IMR-90 (cell line): Measurements from ENCODE around the gene PTCHD4. TPM values are rescaled to one million over a fixed set of nuclear protein-coding genes. Genes with fewer than 3 reads are reported as not detected.

Source experiments
- ATAC-seq: fragments of 200-7000 bp; cut with Tn5 transposase; 2 replicates; pipeline ENCODE4 v1.9.1; 2020; ENCODE audit warnings: low read depth, mild to moderate bottlenecking, moderate library complexity
- BruUV-seq: library from RNA; stranded (reverse); fragments of 400-500 nt; replicated peaks from 2 replicates; lab custom pipeline; 2021; lab: Mats Ljungman, UMichigan
- CTCF ChIA-PET: fragments of 300-600 bp; formaldehyde crosslinking; extraction: SDS; loops from one replicate; lab custom pipeline; 2021; ENCODE audit warnings: antibody characterized with exemption; lab: Yijun Ruan, JAX
- POLR2A ChIA-PET: fragments of 300-600 bp; sonication (Branson Sonifier 250); formaldehyde crosslinking; loops from one replicate; lab custom pipeline; 2022; ENCODE audit warnings: antibody characterized with exemption; ENCODE audit not compliant: unreplicated experiment; lab: Charles Lee
- DNase-seq: peaks from one replicate; pipeline ENCODE4 v3.0.0; 2013
- H2AFZ ChIP-seq: replicated peaks from 2 replicates; pipeline ENCODE3; 2013; ENCODE audit warnings: low read length, mild to moderate bottlenecking; ENCODE audit not compliant: poor library complexity
- H2AK5ac ChIP-seq: 2 replicates; pipeline ENCODE4 v1.6.1; 2013; ENCODE audit warnings: low read depth, low read length, inconsistent platforms
- H2AK9ac ChIP-seq: replicated peaks from 2 replicates; pipeline ENCODE3; 2013; ENCODE audit warnings: mild to moderate bottlenecking, low read depth, low read length, moderate library complexity; ENCODE audit not compliant: poor library complexity
- H2BK120ac ChIP-seq: 2 replicates; pipeline ENCODE4 v1.6.1; 2013; ENCODE audit warnings: low read depth, low read length, inconsistent platforms
- H2BK15ac ChIP-seq: 3 replicates; pipeline ENCODE4 v1.6.1; 2013; ENCODE audit warnings: low read depth, low read length, inconsistent platforms
- H2BK20ac ChIP-seq: 2 replicates; pipeline ENCODE4 v1.6.1; 2013; ENCODE audit warnings: low read depth, mild to moderate bottlenecking, inconsistent platforms, low read length, moderate library complexity
- H2BK5ac ChIP-seq: 2 replicates; pipeline ENCODE4 v1.6.1; 2013; ENCODE audit warnings: mild to moderate bottlenecking, low read depth, low read length, inconsistent platforms; ENCODE audit not compliant: poor library complexity, severe bottlenecking
- H3K14ac ChIP-seq: replicated peaks from 2 replicates; pipeline ENCODE4 v1.6.1; 2013; ENCODE audit warnings: low read depth, low read length, inconsistent platforms
- H3K18ac ChIP-seq: 2 replicates; pipeline ENCODE4 v1.6.1; 2013; ENCODE audit warnings: low read depth, low read length, control low read depth
- H3K23ac ChIP-seq: 2 replicates; pipeline ENCODE4 v1.6.1; 2013; ENCODE audit warnings: low read depth, low read length, inconsistent platforms
- H3K27ac ChIP-seq: 2 replicates; pipeline ENCODE4 v1.5.1; 2013; ENCODE audit warnings: mild to moderate bottlenecking, control low read depth, low read length; ENCODE audit not compliant: insufficient read depth
- H3K27me3 ChIP-seq: 2 replicates; pipeline ENCODE4 v1.6.1; 2013; ENCODE audit warnings: low read length; ENCODE audit not compliant: control insufficient read depth, insufficient read depth
- H3K36me3 ChIP-seq: 2 replicates; pipeline ENCODE4 v1.6.1; 2013; ENCODE audit warnings: low read length, mixed read lengths; ENCODE audit not compliant: control insufficient read depth, insufficient read depth
- H3K4ac ChIP-seq: 2 replicates; pipeline ENCODE4 v1.6.1; 2013; ENCODE audit warnings: low read depth, low read length, inconsistent platforms
- H3K4me1 ChIP-seq: 2 replicates; pipeline ENCODE4 v1.6.1; 2013; ENCODE audit warnings: low read length, mixed read lengths; ENCODE audit not compliant: control insufficient read depth, insufficient read depth
- H3K4me2 ChIP-seq: 2 replicates; pipeline ENCODE4 v1.6.1; 2013; ENCODE audit warnings: low read depth, mild to moderate bottlenecking, control low read depth, low read length, moderate library complexity
- H3K4me3 ChIP-seq: 2 replicates; pipeline ENCODE4 v1.5.1; 2013; ENCODE audit warnings: low read depth, mild to moderate bottlenecking, control low read depth, low read length, moderate library complexity; ENCODE audit not compliant: insufficient read depth
- H3K56ac ChIP-seq: 2 replicates; pipeline ENCODE4 v1.6.1; 2013; ENCODE audit warnings: low read length, inconsistent platforms; ENCODE audit not compliant: insufficient read depth; ENCODE audit errors: extremely low read depth
- H3K79me1 ChIP-seq, 2 experiments: 2 replicates each; pipeline ENCODE4 v1.6.1; 2013; ENCODE audit warnings: low read length in 2 of 2, inconsistent platforms in 1 of 2, low read depth in 1 of 2
- H3K9ac ChIP-seq: 2 replicates; pipeline ENCODE4 v1.6.1; 2013; ENCODE audit warnings: low read depth, low read length, control low read depth
- H3K9me1 ChIP-seq: 2 replicates; pipeline ENCODE4 v1.6.1; 2013; ENCODE audit warnings: low read length, inconsistent platforms; ENCODE audit not compliant: insufficient read depth
- H3K9me3 ChIP-seq: 2 replicates; pipeline ENCODE4 v1.6.1; 2013; ENCODE audit warnings: low read length; ENCODE audit not compliant: control insufficient read depth, insufficient read depth
- H4K20me1 ChIP-seq: 2 replicates; pipeline ENCODE4 v1.6.1; 2013; ENCODE audit warnings: low read length, inconsistent platforms; ENCODE audit not compliant: insufficient read depth
- H4K5ac ChIP-seq: 2 replicates; pipeline ENCODE4 v1.6.1; 2013; ENCODE audit warnings: mild to moderate bottlenecking, low read depth, low read length, control low read depth
- H4K8ac ChIP-seq, 2 experiments: 2 replicates each; pipeline ENCODE4 v1.6.1; 2013; ENCODE audit warnings: low read depth in 2 of 2, low read length in 2 of 2, control low read depth in 1 of 2, inconsistent platforms in 1 of 2
- H4K91ac ChIP-seq: 2 replicates; pipeline ENCODE4 v1.6.1; 2013; ENCODE audit warnings: low read depth, low read length, inconsistent platforms; ENCODE audit not compliant: insufficient read depth
- BHLHE40 ChIP-seq: fragments of 150-350 bp; IDR thresholded peaks from 2 replicates; pipeline ENCODE4 v1.6.1; 2016; ENCODE audit warnings: mild to moderate bottlenecking, low read depth, low read length
- CHD1 ChIP-seq: IDR thresholded peaks from 2 replicates; pipeline ENCODE4 v1.6.1; 2012; ENCODE audit warnings: low read depth, low read length, improper control_type of control experiment
- FOS ChIP-seq: fragments of 150-350 bp; IDR thresholded peaks from 2 replicates; pipeline ENCODE4 v1.6.1; 2016; ENCODE audit warnings: low read depth, low read length
- MAFK ChIP-seq: IDR thresholded peaks from 2 replicates; pipeline ENCODE4 v1.6.1; 2012; ENCODE audit warnings: low read depth, low read length, improper control_type of control experiment
- MAZ ChIP-seq: IDR thresholded peaks from 2 replicates; pipeline ENCODE4 v1.6.1; 2012; ENCODE audit warnings: low read depth, mild to moderate bottlenecking, low read length, improper control_type of control experiment, moderate library complexity, borderline replicate concordance
- NFE2L2 ChIP-seq: fragments of 150-350 bp; IDR thresholded peaks from 2 replicates; pipeline ENCODE4 v1.6.1; 2016; ENCODE audit warnings: low read depth, mild to moderate bottlenecking, low read length
- SMC3 ChIP-seq: fragments of 150-350 bp; IDR thresholded peaks from 2 replicates; pipeline ENCODE4 v1.6.1; 2016; ENCODE audit warnings: low read depth, mild to moderate bottlenecking, antibody characterized with exemption, low read length, moderate library complexity
- WGBS, 2 experiments: methylation state at CpG; one replicate each; pipeline versions ENCODE4 v1.1.5 to v1.1.7; 2013; ENCODE audit warnings: missing lambda C conversion rate in 2 of 2; ENCODE audit not compliant: insufficient read length in 1 of 2; ENCODE audit errors: extremely low coverage in 2 of 2; 5-methylcytosine and 5-hydroxymethylcytosine counted together
- dilution Hi-C: fragments of 300-500 bp; cut with HindIII; formaldehyde crosslinking; loops from one replicate; pipeline ENCODE4 v1.14.3; 2018; ENCODE audit warnings: low sequenced_read_pairs; ENCODE audit not compliant: unreplicated experiment
- in situ Hi-C: fragments of 300-500 bp; cut with MboI; formaldehyde crosslinking; loops from 3 replicates; pipeline ENCODE4 v1.14.3; 2019; ENCODE audit warnings: low sequenced_read_pairs, inconsistent platforms, mixed read lengths
- intact Hi-C: fragments of 100-400 bp; cut with micrococcal nuclease; formaldehyde crosslinking; loops from 2 replicates; pipeline ENCODE4 v1.10.0; 2022
- polyA plus RNA-seq, 3 experiments: library from polyadenylated mRNA; depleted of rRNA; stranded (reverse); fragments of >200 nt; gene quantifications; 2 replicates each; pipeline ENCODE4 v1.2.3, GENCODE V29; 2012; ENCODE audit warnings: low replicate concordance in 1 of 3
- total RNA-seq: library from RNA; depleted of rRNA; stranded (reverse); fragments of >200 nt; gene quantifications from 2 replicates; pipeline ENCODE4 v1.2.3, GENCODE V29; 2012
- TF ChIP-seq, protein P1 (sequence below): fragments of 150-350 bp; IDR thresholded peaks from 2 replicates; pipeline ENCODE4 v1.6.1; 2016; ENCODE audit warnings: low read depth, mild to moderate bottlenecking, low read length, moderate library complexity, borderline replicate concordance

PTCHD4 gene
- total and polyA plus RNA-seq, 2 of the 4 experiments (the other 2 are of a cell fraction) = 0.53 to 0.72 TPM

DNA sequence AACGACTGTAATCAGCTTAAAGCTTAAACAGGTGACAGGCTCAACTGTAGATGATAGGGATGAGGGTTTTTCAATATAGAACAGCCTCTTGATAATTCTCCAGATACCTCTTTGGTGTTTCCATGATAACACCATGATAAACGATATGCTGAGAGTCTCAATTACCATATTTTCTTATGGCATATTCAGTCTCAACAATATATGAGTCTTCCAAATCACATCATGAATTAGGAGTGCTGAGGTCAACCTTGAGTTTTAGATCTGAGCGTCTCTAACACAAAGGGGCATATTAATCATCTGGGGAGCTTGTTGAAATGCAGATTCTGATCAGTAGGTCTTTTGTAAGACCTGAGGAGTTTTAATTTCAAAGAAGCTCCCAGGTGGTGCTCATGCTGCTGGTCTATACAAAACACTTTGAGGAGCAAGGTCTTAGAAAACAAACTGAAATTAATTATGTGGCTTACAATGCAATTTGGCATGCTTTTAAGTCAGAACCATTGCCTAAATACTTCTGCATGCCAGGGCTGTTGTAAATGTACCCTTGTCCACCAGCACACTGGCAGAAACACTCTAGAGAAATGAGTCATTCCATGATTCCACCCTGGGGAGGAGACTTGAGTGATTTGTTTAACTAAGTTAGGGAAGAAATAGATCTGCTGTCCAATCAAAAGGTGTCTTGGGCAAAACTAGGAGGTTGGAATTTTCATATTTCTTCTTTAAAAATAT, 49.6 kb downstream of the PTCHD4 start:
- no peak overlapping the region for H3K27ac ChIP-seq
- intact Hi-C loops = no loop called here
- H2BK20ac ChIP-seq = no peak overlapping the region
- dilution Hi-C loops = no loop called here
- no peak overlapping the region for H3K4ac ChIP-seq
- no peak overlapping the region for H2AK5ac ChIP-seq
- H4K91ac ChIP-seq = no peak overlapping the region
- H4K8ac ChIP-seq = no peak overlapping the region
- no peak for TF ChIP-seq SMC3
- no peak for TF ChIP-seq MAZ
- TF ChIP-seq, protein P1, sequence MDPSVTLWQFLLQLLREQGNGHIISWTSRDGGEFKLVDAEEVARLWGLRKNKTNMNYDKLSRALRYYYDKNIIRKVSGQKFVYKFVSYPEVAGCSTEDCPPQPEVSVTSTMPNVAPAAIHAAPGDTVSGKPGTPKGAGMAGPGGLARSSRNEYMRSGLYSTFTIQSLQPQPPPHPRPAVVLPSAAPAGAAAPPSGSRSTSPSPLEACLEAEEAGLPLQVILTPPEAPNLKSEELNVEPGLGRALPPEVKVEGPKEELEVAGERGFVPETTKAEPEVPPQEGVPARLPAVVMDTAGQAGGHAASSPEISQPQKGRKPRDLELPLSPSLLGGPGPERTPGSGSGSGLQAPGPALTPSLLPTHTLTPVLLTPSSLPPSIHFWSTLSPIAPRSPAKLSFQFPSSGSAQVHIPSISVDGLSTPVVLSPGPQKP = no peak
- TF ChIP-seq FOS = no peak
- TF ChIP-seq MAFK = no peak
- no peak for TF ChIP-seq BHLHE40
- TF ChIP-seq CHD1 = no peak
- TF ChIP-seq NFE2L2 = no peak
- H3K27me3 ChIP-seq = no peaks in the 10 kb centered on the region; the same call in 1 of the 2 replicates
- H2BK5ac ChIP-seq = no peak overlapping the region
- no peak overlapping the region for H3K4me2 ChIP-seq
- H3K36me3 ChIP-seq = no peaks in the 10 kb centered on the region
- no TSS peak for BruUV-seq
- no peaks in the 10 kb centered on the region for H3K79me1 ChIP-seq
- H2AK9ac ChIP-seq = no peak overlapping the region
- H2BK15ac ChIP-seq = no peak overlapping the region
- no peaks in the 10 kb centered on the region for H3K4me1 ChIP-seq
- no peaks in the 10 kb centered on the region for H3K9me1 ChIP-seq
- no peaks in the 10 kb centered on the region for H4K20me1 ChIP-seq
- no CpG with 5 or more reads among the region's 3 CpGs for WGBS, 2 experiments
- DNase-seq (peak; percentile 12), ATAC-seq (peak; percentile 72)
- no peak overlapping the region for H3K18ac ChIP-seq
- no peak overlapping the region for H2BK120ac ChIP-seq
- no peaks in the 10 kb centered on the region for H3K9me3 ChIP-seq
- H2AFZ ChIP-seq = no peak overlapping the region
- H3K14ac ChIP-seq = no peak overlapping the region
- no peak overlapping the region for H3K23ac ChIP-seq
- H3K9ac ChIP-seq = no peak overlapping the region
- no peak overlapping the region for H4K5ac ChIP-seq
- POLR2A ChIA-PET = no interaction called here
- CTCF ChIA-PET = no interaction called here
- no peak overlapping the region for H3K56ac ChIP-seq
- in situ Hi-C loops = no loop called here
- H3K4me3 ChIP-seq = no peak overlapping the region
